Measurements from ENCODE around the gene CYP26B1.

Gene CYP26B1

DNA sequence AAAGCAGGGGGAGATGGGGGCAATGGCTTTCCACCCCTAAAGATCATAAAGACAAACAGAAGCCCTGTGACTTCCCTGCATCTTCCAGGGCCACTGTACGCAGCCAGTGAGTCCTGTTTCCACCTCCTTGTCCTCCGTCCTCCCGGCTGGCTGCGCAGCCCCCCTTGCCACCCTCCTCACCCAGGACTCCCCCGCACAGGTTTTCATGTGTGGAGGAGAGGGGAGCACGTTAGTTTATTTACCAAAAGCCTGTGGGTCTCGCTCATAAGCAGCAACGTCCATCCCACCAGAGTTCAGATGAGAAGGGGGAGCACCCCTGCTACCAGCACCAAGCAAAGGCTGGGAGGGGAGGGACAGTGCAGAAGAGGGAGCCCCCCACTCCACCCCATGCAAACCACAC, 11.7 kb downstream of the CYP26B1 start:
- no peak overlapping the region for H3K4me3 ChIP-seq (ENCODE audit: low read length)
- no peak for DNase-seq (ENCODE audit: low read depth, low spot score)
- H3K4me1 ChIP-seq (ENCODE audit: control insufficient read depth, insufficient read depth, low read length): no peaks in the 10 kb centered on the region
- WGBS (ENCODE audit: insufficient coverage, insufficient read length): no CpG with 5 or more reads among the region's 8 CpGs
- peaks cover 7% of the 10 kb centered on the region; the same call in 1 of the 2 replicates for H3K27me3 ChIP-seq (ENCODE audit: control insufficient read depth, insufficient read depth, low read length)
- H3K36me3 ChIP-seq (ENCODE audit: control insufficient read depth, insufficient read depth, low read length): no peaks in the 10 kb centered on the region; the same call in 1 of the 2 replicates
- no peaks in the 10 kb centered on the region for H3K9me3 ChIP-seq (ENCODE audit: control insufficient read depth, insufficient read depth, low read length)
- H3K27ac ChIP-seq (ENCODE audit: low read length): no peak overlapping the region

DNA sequence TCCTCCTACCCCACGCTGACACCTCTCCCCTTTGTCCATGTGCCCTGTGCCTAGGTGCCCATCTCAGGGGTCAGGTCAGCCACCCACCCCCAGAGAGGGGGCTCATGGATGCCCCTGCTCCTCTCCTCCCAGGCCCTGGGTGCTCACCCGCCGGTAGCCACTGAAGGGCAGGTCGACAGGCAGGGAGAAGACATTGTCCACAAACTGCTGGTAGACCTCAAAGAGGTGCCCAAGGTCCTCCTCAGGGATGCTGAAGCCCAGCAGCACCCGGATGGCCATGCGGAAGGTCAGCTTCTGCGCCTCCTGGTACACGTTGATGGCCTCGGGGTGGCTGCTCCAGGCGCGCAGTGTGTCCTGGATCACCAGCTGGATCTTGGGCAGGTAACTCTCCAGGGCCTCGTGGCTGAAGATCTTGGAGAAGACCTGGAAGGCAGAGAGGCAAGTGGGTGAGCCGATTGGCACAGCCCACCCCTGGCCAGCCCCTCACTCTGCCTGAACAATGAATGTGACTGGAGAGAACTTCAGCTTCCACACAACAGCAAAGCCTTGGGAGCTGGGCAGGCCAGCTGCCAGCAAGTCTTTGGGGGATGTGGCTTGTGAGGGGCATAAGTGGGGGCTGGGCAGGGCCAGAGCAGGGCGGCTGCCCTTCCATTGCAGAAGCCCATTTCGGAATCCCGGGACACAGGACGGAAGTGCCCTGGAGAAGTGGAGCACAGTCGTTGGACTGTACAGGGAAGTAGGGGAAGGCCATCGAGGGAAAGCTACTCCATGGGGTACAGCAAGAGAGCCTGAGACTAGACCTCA, 12.5 kb downstream of the CYP26B1 start:
- Histone ChIP-seq H3K27ac (ENCODE audit: low read length) (no peak overlapping the region), H3K4me1 (ENCODE audit: control insufficient read depth, insufficient read depth, low read length) (no peaks in the 10 kb centered on the region), H3K36me3 (ENCODE audit: control insufficient read depth, insufficient read depth, low read length) (no peaks in the 10 kb centered on the region; the same call in 1 of the 2 replicates), H3K4me3 (ENCODE audit: low read length) (no peak overlapping the region; the same call in 1 of the 2 replicates), H3K9me3 (ENCODE audit: control insufficient read depth, insufficient read depth, low read length) (no peaks in the 10 kb centered on the region), H3K27me3 (ENCODE audit: control insufficient read depth, insufficient read depth, low read length) (peaks cover under 1% of the 10 kb centered on the region; the same call in 1 of the 2 replicates)
- DNase-seq (ENCODE audit: low read depth, low spot score): no peak
- no CpG with 5 or more reads among the region's 19 CpGs for WGBS (ENCODE audit: insufficient coverage, insufficient read length)

DNA sequence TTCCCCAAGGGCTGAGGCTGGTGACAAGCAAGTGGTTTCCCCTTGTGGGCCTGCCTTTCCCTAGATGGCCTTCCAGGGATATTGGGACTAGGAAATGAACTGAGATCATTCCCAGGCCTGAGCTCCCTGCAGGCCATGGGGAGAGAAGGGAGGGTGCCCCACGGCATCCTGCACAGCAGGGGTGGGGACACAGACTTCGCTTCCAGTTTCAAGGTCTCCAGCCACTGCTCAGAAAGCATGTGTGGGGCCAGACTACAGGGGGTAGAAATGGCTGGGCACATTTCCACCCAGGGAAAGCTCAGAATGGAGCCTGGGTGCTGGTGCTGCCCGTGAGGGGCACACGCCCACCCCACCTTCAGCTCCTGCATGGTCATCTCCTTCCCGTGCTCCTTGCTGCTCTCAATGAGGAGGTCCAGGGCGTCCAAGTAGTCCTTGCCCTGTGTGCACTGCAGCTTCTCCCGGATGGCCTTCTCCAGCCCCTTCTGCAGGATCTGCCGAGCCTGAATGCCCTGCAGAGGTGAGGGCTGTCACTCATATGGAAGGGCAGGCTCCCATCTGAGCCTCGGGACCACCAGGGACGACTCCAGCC, 13.2 kb downstream of the CYP26B1 start:
- Histone ChIP-seq H3K4me1 (ENCODE audit: control insufficient read depth, insufficient read depth, low read length) (no peaks in the 10 kb centered on the region), H3K27me3 (ENCODE audit: control insufficient read depth, insufficient read depth, low read length) (no peaks in the 10 kb centered on the region), H3K36me3 (ENCODE audit: control insufficient read depth, insufficient read depth, low read length) (no peaks in the 10 kb centered on the region; the same call in 1 of the 2 replicates), H3K27ac (ENCODE audit: low read length) (no peak overlapping the region), H3K9me3 (ENCODE audit: control insufficient read depth, insufficient read depth, low read length) (no peaks in the 10 kb centered on the region), H3K4me3 (ENCODE audit: low read length) (no peak overlapping the region)
- DNase-seq (ENCODE audit: low read depth, low spot score): no peak
- WGBS (ENCODE audit: insufficient coverage, insufficient read length): no CpG with 5 or more reads among the region's 10 CpGs

DNA sequence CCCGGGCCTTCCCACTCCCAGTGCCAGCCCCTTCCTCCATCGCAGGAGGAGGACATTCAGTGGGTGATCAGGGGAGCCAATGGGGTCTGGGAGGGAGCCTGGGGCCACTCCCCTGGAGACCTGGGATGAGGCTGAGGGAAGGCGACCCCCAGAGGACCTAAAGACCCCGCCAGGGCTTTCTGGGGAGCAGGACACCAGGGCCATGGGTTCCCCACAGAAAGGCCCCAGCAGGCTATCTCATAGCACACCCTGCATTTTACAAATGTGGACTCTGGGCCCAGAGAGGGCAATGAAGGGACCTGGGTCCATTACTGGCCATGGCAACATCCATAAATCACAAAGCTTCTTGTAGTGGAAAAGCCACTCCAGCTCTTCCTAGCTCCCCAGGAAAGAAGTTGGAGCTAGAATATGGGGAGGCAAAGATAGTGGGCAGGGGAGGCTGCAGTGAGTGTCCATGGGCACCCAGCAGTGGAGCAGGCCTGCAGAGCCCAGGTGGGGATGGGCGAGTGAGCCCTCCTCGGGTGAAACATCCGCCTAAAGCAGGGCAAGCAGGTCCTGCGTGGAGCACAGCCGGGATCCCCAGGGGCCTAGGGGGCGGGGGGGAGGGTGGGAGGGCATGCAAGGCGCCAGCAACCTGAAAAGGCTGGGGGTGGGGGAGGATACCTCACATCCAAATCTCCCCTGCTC, 13.8 kb downstream of the CYP26B1 start:
- Histone ChIP-seq H3K27ac (ENCODE audit: low read length) (no peak overlapping the region), H3K4me1 (ENCODE audit: control insufficient read depth, insufficient read depth, low read length) (peaks cover 1% of the 10 kb centered on the region), H3K36me3 (ENCODE audit: control insufficient read depth, insufficient read depth, low read length) (no peaks in the 10 kb centered on the region; the same call in 1 of the 2 replicates), H3K9me3 (ENCODE audit: control insufficient read depth, insufficient read depth, low read length) (no peaks in the 10 kb centered on the region), H3K27me3 (ENCODE audit: control insufficient read depth, insufficient read depth, low read length) (no peaks in the 10 kb centered on the region), H3K4me3 (ENCODE audit: low read length) (no peak overlapping the region)
- no CpG with 5 or more reads among the region's 11 CpGs for WGBS (ENCODE audit: insufficient coverage, insufficient read length)
- no peak for DNase-seq (ENCODE audit: low read depth, low spot score)

DNA sequence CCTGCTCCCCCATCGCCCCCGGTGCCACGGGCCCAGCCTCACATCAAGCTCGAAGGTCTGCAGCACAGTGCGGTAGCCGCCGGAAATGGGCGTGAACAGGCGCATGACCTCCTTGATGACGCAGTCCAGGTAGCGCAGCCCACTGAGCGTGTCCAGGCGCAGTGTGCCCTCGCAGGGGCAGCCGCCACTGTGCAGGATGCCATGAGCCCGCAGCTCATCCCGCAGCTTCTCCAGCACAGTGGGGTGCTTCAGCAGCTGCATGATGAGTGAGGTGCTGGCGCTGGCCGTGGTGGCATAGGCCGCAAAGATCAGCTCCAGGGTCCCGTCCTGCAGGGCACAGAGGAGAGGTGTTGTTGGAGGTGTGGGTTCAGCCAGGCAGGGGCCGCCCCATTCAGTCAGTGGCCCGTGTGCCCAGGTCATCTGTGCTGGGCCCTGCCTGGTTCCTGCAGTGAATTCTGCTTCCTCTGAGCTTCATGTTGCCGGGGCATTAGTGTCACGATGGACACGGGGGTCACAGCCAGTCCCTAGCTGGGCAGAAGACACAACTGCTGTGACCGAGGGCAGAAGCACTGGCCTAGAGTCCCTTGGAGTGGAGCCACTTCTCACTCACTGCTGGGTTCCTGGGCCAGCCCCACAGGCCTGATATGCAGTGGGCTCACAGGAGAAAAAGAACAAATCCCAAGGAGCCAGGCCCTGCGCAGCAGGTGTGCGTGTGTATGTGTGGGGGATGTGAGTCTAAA, 14.5 kb downstream of the CYP26B1 start:
- no peak for DNase-seq (ENCODE audit: low read depth, low spot score)
- no peak overlapping the region for H3K27ac ChIP-seq (ENCODE audit: low read length)
- H3K4me1 ChIP-seq (ENCODE audit: control insufficient read depth, insufficient read depth, low read length): peaks cover 4% of the 10 kb centered on the region
- no peak overlapping the region for H3K4me3 ChIP-seq (ENCODE audit: low read length)
- H3K36me3 ChIP-seq (ENCODE audit: control insufficient read depth, insufficient read depth, low read length): no peaks in the 10 kb centered on the region; the same call in 1 of the 2 replicates
- H3K27me3 ChIP-seq (ENCODE audit: control insufficient read depth, insufficient read depth, low read length): no peaks in the 10 kb centered on the region
- no peaks in the 10 kb centered on the region for H3K9me3 ChIP-seq (ENCODE audit: control insufficient read depth, insufficient read depth, low read length)
- WGBS (ENCODE audit: insufficient coverage, insufficient read length): no CpG with 5 or more reads among the region's 29 CpGs

DNA sequence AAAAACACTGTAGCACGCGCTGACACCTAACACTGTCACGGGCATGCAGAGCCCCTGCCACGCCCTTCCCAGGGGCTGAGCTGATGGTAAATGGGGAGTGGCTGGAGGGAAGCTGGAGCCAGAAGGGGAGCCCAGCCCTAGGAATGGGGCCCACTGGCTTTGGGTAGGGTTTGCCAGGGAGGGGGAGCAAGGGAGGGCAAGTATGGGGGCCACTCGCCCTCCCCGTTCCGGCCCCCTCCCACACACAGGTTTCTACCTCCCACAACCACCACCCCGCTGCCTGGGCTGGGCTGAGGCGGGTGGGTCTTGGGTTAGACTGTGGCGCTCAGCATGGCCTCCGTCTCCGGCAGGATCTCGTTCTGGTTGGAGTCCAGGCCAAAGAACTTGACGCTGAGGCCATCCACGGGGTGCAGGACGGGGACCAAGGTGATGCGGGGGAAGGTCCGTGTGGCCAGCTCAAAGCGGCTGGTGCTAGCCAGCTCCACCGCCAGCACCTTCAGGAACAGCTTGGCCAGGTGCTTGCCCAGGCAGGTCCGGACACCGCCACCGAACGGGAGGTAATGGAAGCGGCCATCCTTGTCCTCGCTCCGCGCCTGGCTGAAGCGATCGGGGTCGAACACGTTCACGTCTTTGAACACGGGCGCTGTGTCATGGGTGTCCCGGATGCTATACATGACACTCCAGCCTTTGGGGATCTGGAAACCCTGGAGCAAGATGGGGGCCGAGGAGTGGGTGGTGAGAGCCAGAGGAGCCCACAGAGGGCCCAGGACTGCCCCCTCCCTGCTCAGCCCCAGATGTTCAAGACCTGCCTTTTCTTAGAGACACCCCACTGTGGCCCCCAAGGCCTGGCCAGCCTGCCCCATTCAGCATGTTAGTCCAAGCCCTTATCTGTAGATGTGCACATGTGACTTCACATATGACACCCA, 15.5 kb downstream of the CYP26B1 start:
- no peak for DNase-seq (ENCODE audit: low read depth, low spot score)
- H3K36me3 ChIP-seq (ENCODE audit: control insufficient read depth, insufficient read depth, low read length): no peaks in the 10 kb centered on the region; the same call in 1 of the 2 replicates
- peaks cover 4% of the 10 kb centered on the region for H3K4me1 ChIP-seq (ENCODE audit: control insufficient read depth, insufficient read depth, low read length)
- no CpG with 5 or more reads among the region's 37 CpGs for WGBS (ENCODE audit: insufficient coverage, insufficient read length)
- H3K27me3 ChIP-seq (ENCODE audit: control insufficient read depth, insufficient read depth, low read length): no peaks in the 10 kb centered on the region
- no peak overlapping the region for H3K27ac ChIP-seq (ENCODE audit: low read length)
- H3K4me3 ChIP-seq (ENCODE audit: low read length): no peak overlapping the region
- H3K9me3 ChIP-seq (ENCODE audit: control insufficient read depth, insufficient read depth, low read length): no peaks in the 10 kb centered on the region

DNA sequence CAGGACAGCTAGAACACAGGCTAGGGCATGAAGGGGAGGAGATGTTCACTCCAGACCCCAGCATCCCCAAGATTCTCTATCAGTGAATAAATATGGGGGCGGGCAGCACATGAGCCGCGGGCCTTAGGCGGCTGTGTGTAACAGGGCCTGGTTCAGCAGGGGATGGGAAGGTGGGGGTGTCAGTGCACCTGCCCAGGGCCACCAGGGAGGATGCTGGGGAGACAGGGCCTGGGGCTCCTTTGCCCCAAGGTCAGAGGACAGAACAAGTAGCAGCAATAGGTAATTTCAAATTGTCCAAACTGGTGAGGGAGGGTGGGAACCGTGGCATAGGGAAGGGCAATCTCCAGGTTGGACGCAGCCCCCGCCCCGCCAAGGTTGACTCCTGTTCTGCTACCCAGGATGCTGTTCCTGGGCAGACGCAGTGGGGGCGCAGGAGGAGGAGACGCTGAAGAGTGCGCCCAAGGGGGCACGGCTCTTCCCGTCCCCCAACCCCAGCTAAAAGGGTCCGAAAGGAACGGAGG, 16.2 kb downstream of the CYP26B1 start:
- Histone ChIP-seq H3K27me3 (ENCODE audit: control insufficient read depth, insufficient read depth, low read length) (no peaks in the 10 kb centered on the region), H3K4me1 (ENCODE audit: control insufficient read depth, insufficient read depth, low read length) (peaks cover 4% of the 10 kb centered on the region), H3K36me3 (ENCODE audit: control insufficient read depth, insufficient read depth, low read length) (no peaks in the 10 kb centered on the region; the same call in 1 of the 2 replicates), H3K9me3 (ENCODE audit: control insufficient read depth, insufficient read depth, low read length) (no peaks in the 10 kb centered on the region), H3K27ac (ENCODE audit: low read length) (no peak overlapping the region), H3K4me3 (ENCODE audit: low read length) (no peak overlapping the region)
- WGBS (ENCODE audit: insufficient coverage, insufficient read length): no CpG with 5 or more reads among the region's 16 CpGs
- DNase-seq (ENCODE audit: low read depth, low spot score): no peak

DNA sequence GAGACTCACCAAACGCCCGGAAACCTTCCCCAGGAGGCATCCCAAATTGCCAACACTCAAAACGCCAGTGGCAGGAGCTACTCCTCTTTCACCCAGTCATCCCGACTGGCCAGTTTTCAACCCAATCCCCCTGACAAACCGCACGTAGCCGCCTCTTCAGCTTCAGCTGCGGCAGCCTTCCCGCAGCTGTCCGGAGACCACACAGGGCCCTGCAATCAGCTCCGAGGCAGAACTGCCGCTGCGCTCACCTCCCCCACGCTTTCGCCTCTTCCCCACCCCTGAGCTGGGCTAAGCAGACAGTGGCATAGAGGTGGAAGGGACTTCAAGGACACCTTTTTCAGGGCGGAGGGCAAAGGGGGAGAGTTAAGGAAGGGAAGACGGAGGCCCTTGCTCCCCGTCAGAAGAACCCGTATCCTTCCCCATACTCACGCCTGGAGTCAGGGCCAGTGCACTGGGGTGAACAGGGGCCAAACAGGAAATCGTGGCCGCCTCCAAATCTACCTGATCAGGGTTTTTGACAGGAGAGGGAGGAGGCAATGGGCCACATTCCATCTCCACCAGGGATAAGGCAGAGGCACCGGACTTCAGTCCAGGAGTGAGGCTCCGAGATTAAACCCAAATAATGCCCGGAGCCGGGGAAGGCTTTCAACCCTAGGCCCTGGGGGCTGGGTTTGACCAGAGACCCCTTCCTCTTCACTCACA, 16.9 kb downstream of the CYP26B1 start:
- no CpG with 5 or more reads among the region's 26 CpGs for WGBS (ENCODE audit: insufficient coverage, insufficient read length)
- H3K36me3 ChIP-seq (ENCODE audit: control insufficient read depth, insufficient read depth, low read length): no peaks in the 10 kb centered on the region; the same call in 1 of the 2 replicates
- H3K4me1 ChIP-seq (ENCODE audit: control insufficient read depth, insufficient read depth, low read length): peaks cover 4% of the 10 kb centered on the region

More for the DNA sequence above, 16.9 kb downstream of the CYP26B1 start:
- no peaks in the 10 kb centered on the region for H3K27me3 ChIP-seq (ENCODE audit: control insufficient read depth, insufficient read depth, low read length)
- no peaks in the 10 kb centered on the region for H3K9me3 ChIP-seq (ENCODE audit: control insufficient read depth, insufficient read depth, low read length)
- no peak overlapping the region for H3K27ac ChIP-seq (ENCODE audit: low read length)
- DNase-seq (ENCODE audit: low read depth, low spot score): no peak
- H3K4me3 ChIP-seq (ENCODE audit: low read length): no peak overlapping the region
